DMS114 treated with DMSO at 0.1 percent for 48 hours (cell line): ENCODE results near the gene COL16A1.
"Not testable (repeated sequence)": the region's sequence is repeated elsewhere in the genome, so short reads cannot be mapped to it uniquely, and the experiment has no call there.

Source experiments
- DNase-seq: peaks from one replicate; lab custom pipeline; 2025; ENCODE audit not compliant: unreplicated experiment; lab: John Stamatoyannopoulos, UW

The COL16A1 gene

GRCh38 chr1:31707711-31708110 is 3.9 kb upstream of the COL16A1 start:
- DNase-seq: no peak

- not testable (repeated sequence) for DNase-seq
Observed at GRCh38 chr1:31707059-31707600, 3.3 kb upstream of the COL16A1 start.

GRCh38 chr1:31706384-31707058 is 2.7 kb upstream of the COL16A1 start:
- DNase-seq: no peak

GRCh38 chr1:31705080-31705866 is 1.5 kb upstream of the COL16A1 start:
- DNase-seq: no peak

- DNase-seq: no peak
Observed at GRCh38 chr1:31704271-31705079, 658 bp upstream of the COL16A1 start.

- DNase-seq: no peak
Observed at GRCh38 chr1:31702836-31703404, 897 bp downstream of the COL16A1 start.

- no peak for DNase-seq
Observed at GRCh38 chr1:31701091-31701736, 2.6 kb downstream of the COL16A1 start.

- DNase-seq: no peak
Observed at GRCh38 chr1:31700468-31701090, 3.2 kb downstream of the COL16A1 start.

- no peak for DNase-seq
Observed at GRCh38 chr1:31699341-31699891, 4.4 kb downstream of the COL16A1 start.

GRCh38 chr1:31697369-31697984 is 6.3 kb downstream of the COL16A1 start:
- no peak for DNase-seq

- DNase-seq: no peak
Observed at GRCh38 chr1:31696242-31696641, 7.6 kb downstream of the COL16A1 start.

GRCh38 chr1:31695327-31695726 is 8.5 kb downstream of the COL16A1 start:
- no peak for DNase-seq

- DNase-seq: no peak
Observed at GRCh38 chr1:31694964-31695313, 8.9 kb downstream of the COL16A1 start.

GRCh38 chr1:31694069-31694963 is 9.5 kb downstream of the COL16A1 start:
- DNase-seq: no peak

- no peak for DNase-seq
Observed at GRCh38 chr1:31693231-31693630, 10.6 kb downstream of the COL16A1 start.

- DNase-seq: no peak
Observed at GRCh38 chr1:31691951-31692350, 11.9 kb downstream of the COL16A1 start.

GRCh38 chr1:31691446-31691845 is 12.4 kb downstream of the COL16A1 start:
- no peak for DNase-seq

- DNase-seq: no peak
Observed at GRCh38 chr1:31690921-31691320, 12.9 kb downstream of the COL16A1 start.
